GM18526 (cell line): ENCODE data around the gene BAIAP2L2.

Experiments
- POLR2A ChIP-seq: IDR thresholded peaks from 3 replicates; pipeline ENCODE4 v1.6.1; 2011; ENCODE audit not compliant: insufficient read length; ENCODE audit errors: extremely low read depth

The BAIAP2L2 gene

DNA sequence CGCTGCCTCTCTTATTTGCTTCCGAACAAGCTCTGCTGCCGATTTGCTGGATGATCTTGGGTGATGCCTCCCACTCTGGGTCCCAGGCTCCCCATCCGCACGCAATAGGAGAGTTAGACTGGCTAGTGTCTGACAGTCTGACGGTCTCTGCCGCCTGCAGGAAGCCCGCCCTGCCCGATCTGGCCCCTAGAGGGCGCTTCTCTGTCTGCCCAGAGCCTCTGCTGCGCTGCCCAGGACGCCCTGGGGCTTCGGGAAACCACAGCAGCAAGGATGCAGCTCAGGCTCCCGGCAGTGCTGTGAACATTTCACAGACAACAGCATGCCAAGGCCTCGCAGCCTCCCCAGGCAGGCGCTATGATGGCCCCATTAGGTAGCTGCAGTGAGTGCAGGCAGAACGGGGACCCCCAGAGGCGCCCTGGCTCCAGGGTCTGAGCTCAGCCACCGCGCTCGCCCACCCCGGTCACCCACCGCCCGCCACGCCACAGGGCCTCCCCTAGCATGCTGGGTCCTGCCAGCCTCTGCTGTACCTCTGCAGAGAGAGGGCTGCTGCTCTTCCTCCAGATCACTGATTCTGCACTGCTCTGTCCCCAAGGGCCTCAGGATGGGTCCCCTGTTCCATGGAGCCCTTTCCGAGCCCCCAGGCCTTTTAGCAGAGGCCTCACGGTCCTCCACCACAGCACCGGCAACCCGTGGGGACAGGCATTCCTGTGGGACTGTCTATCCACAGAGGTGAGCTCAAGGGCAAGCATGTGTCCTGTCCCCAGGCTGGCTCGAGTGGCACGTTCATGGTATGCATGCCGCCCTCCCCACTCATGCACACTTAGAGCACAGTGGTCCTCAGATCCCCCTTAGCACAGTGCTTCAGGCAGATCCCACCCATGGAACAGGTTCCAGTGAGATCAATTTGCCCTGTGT is 4.3 kb upstream of the BAIAP2L2 start:
- no peak for TF ChIP-seq POLR2A

DNA sequence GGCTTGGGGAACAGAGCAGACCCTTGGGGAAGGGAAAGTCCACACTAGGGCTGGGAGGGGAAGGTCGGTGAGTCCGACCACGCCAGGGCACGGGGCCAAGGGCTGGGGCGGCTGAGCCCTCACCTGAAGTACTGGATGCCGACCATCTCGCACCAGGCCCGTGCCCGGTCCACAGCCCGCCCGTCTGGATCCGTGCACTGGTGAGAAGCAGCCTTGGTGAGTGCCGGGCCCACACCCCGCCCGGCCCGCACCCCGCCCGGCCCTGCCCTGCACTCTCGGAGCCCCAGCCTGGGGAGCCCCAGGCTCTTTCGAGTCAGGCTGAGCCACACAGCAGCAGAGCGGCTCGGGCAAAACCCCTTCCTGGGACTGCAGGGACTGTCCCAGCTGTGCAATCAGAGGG is 1.9 kb upstream of the BAIAP2L2 start:
- TF ChIP-seq POLR2A = no peak

DNA sequence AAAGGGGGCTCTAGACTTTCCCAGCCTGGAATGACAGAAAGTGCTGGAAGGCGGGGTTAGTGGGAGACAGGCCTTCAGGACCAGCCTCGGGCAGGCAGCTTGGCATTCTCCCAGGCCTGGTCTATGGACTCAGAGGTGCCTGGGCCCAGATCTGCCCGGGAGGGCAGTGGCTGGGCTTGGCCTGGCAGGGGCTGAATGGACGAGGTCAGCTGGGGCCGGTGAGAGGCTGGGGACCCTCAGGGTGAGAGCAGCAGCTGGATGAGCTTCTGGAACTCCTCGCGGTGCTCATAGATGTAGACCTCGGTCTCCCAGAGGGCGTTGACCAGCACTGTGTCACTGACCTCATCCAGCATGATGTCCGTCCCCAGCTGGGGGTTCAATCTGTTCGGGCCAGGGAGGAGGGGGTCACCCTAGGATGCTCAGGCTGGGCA is 1.5 kb upstream of the BAIAP2L2 start:
- no peak for TF ChIP-seq POLR2A

DNA sequence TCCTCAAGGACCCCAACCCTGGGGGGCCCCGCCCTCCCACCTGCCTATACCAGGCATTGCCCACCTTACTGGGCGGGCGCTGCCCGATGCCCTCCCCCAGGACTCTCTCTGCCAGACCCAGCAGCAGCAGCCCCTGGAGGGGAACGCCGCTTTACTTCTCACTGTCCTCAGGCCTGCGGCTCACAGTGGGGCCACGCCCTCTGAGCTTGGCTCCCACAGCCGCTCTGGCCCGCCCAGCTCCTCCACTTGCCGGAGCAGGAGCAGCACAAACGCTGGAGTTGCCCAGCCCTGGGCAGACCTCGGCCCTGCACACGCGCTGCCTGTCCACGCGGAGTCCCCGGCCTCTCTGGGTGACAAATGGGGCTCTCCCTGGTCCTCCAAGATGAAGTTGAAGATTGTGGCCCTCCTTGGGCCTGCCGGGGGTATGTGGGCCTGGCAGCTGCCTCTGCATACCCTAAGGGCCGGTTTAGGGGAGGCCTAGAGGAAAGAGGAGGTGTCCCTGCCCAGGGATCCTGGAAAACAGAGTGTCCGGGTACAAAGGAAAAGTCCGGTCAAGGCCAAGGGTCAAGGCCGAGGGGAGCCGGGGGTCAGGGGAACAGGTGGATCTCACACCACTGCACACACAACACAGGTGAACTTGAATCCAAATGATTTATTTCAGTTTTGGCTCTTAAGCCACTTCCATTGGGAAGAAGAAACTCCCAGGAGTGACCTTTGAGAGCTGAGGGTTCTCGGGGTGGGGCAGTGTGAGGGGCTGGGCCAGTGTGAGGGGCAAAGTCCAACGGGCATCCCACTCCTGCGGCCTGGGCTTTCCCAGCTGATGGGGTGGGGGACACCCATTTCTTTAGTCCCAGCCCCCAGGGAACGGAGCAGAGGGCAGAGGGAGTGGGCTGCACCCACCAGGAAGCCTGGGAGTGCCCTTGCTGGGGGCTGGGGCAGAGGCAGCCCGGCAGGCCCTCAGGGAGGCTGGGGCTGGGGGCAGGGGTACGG is 674 bp upstream of the BAIAP2L2 start:
- no peak for TF ChIP-seq POLR2A

- no peak for TF ChIP-seq POLR2A
Measured at GRCh38 chr22:38109371-38110001, 998 bp downstream of the BAIAP2L2 start.

- no peak for TF ChIP-seq POLR2A
Measured at GRCh38 chr22:38108561-38109319, 1.7 kb downstream of the BAIAP2L2 start.

DNA sequence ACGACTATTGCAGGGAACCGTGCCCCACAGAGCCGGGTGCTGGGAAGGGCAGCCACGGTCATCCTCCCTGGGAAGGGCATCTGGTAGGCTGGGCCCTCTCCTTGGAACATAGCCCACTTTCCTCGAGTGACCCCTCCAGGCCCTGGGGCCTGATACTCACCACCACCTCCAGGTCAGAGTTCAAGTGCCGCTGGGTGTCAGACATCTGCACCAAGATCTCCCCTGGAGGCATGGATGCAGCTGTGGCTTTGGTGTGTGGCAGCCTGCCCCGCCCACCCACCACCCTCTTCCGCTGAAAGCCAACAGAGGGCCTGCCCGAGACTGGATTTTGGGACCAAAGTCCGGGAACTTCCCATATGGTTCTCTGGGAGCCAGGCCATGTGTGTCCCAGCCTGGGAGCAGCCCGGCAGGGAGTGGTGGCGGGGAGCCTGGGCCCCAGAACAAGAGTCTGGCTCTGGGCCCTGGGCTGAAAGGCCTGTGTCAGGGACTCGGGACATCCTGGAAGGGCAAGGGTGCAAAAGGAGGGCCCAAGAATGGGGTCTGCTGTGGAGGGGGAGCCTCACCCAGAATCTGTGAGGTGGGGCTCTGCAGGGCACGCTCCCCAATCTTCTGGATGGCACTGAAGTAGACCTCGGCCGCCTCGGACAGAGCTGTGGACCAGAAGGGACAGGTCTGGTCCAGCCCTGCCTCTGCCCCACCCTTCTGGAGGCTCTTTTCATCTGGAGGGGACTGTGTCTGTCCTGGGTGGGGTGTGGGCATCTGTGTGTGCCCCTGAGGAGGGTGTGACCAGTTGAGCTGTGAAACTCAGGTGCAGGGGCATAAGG is 2.6 kb downstream of the BAIAP2L2 start:
- no peak for TF ChIP-seq POLR2A

GRCh38 chr22:38106814-38107578 is 3.5 kb downstream of the BAIAP2L2 start:
- TF ChIP-seq POLR2A = no peak

DNA sequence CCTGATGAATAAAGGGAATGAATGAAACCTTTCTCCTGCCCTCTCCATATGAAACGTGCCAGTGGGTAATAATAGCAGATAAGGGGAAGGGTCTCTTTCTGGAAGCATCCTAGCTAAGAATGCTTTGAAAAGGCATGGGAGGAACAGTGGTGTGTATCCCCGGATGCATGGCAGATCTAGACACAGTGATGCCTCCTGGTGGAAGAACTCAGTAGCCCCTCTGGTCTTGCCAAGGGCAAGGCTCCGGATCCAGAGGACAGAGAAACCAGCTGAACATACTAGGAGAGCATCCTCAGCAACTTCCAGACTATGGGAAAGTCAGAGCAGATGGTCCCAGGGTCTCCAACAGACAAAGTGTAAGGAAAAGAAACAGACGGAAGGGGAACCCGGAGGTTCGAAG is 6.4 kb downstream of the BAIAP2L2 start:
- TF ChIP-seq POLR2A = no peak

DNA sequence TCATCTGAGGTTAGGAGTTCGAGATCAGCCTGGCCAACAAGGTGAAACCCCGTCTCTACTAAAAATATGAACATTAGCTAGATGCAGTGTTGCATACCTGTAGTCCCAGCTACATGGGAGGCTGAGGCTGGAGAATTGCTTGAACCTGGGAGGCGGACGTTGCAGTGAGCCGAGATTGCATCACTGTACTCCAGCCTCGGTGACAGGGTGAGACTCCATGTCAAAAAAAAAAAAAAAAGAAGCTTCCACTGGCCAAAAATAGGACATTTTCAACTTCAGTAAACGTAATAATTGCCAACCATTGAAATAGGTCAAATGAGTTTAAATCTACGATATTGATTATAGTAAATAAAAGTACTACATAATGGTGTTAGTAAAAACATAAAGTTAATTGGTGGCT is 6.8 kb downstream of the BAIAP2L2 start:
- TF ChIP-seq POLR2A = no peak

- TF ChIP-seq POLR2A = no peak
Measured at GRCh38 chr22:38098410-38099249, 11.9 kb downstream of the BAIAP2L2 start.

DNA sequence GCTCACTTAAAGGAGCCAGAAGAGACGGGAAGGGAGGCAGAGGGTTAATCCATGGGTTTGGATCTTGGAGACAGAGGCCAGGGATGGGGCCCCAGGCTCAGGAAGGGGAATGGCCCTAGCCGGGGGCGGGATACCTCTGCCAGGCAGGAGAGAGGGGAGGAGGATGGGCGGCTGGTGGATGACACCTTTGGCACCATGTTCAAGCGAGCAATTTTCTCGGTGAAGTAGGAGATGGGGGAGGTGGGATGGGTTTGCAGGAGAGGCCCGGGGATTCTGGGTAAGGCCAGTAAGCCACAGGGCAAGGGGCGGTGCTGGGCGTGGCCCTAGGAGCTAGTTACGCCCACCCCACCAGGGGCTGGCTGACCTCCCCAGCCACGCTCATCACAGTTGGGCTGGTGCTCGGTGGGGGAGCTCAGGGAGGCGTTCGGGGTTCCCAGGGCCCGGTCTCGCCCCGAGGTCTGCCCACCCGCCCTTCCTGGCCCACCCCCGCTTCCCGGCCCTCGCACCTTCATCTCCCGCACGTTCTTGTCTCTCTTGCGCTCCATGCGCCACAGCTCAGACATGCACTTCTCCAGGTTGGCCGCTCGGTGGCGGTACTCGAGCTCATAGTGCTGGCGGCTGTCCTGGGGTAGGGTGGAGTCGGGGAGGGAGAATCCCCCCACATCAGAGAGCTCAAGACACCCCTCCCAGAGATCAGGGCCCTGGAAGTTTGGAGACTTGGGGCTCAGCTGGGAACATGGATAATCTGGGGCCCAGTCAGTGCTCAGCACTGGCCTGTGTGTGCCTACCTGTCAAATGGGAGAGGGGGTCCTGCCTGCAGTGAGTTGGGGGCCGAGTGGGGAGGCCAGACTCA is 12.7 kb downstream of the BAIAP2L2 start:
- TF ChIP-seq POLR2A = no peak
